Neural crest cell (in vitro differentiated cells): ENCODE measurements around the gene HBQ1. TPM values are rescaled to one million over a fixed set of nuclear protein-coding genes. Genes with fewer than 3 reads are reported as not detected.
"Not testable (repeated sequence)": the region's sequence is repeated elsewhere in the genome, so short reads cannot be mapped to it uniquely, and the experiment has no call there.

Source experiments
- DNase-seq: peaks from one replicate; pipeline ENCODE4 v3.0.0; 2021; ENCODE audit warnings: low read depth, mixed read lengths, low spot score
- H3K27ac Mint-ChIP-seq: one replicate; pipeline ENCODE4 v1.8.0; 2021; ENCODE audit warnings: mild to moderate bottlenecking, mixed read lengths; ENCODE audit not compliant: unreplicated experiment
- H3K27me3 Mint-ChIP-seq: 2 replicates; pipeline ENCODE4 v1.8.0; 2021; ENCODE audit warnings: low read depth, mild to moderate bottlenecking, mixed read lengths
- H3K36me3 Mint-ChIP-seq: 2 replicates; pipeline ENCODE4 v1.8.0; 2021; ENCODE audit warnings: low read depth, mild to moderate bottlenecking, mixed read lengths
- H3K4me1 Mint-ChIP-seq: 2 replicates; pipeline ENCODE4 v1.8.0; 2021; ENCODE audit warnings: mixed read lengths
- H3K4me3 Mint-ChIP-seq: one replicate; pipeline ENCODE4 v1.8.0; 2021; ENCODE audit warnings: mild to moderate bottlenecking, mixed read lengths
- H3K9me3 Mint-ChIP-seq: 2 replicates; pipeline ENCODE4 v1.8.0; 2021; ENCODE audit warnings: mixed read lengths
- CTCF ChIP-seq: fragments of 200-600 bp; sonication (generic); conservative IDR thresholded peaks from 2 replicates; pipeline ENCODE4 v1.5.0; 2021; ENCODE audit warnings: antibody characterized with exemption, mild to moderate bottlenecking
- total RNA-seq: library from RNA; stranded (reverse); gene quantifications from 2 replicates; pipeline ENCODE4 v1.2.1, GENCODE V29; 2021

HBQ1 gene
- total RNA-seq, 1 donor from 2014 or later, result 1.8 TPM

GRCh38 chr16:146646-147045, 33.6 kb upstream of the HBQ1 start:
- peaks cover 43% of the 10 kb centered on the region for H3K27me3 Mint-ChIP-seq
- no peak overlapping the region for H3K4me3 Mint-ChIP-seq
- H3K36me3 Mint-ChIP-seq, result no peaks in the 10 kb centered on the region
- no peak for DNase-seq
- no peaks in the 10 kb centered on the region for H3K9me3 Mint-ChIP-seq
- no peak for TF ChIP-seq CTCF
- H3K4me1 Mint-ChIP-seq, result no peaks in the 10 kb centered on the region
- no peak overlapping the region for H3K27ac Mint-ChIP-seq

- DNase-seq, result no peak
- Mint-ChIP-seq H3K4me3 (no peak overlapping the region), H3K9me3 (no peaks in the 10 kb centered on the region), H3K36me3 (no peaks in the 10 kb centered on the region), H3K27me3 (peaks cover 52% of the 10 kb centered on the region), H3K4me1 (no peaks in the 10 kb centered on the region), H3K27ac (no peak overlapping the region)
- TF ChIP-seq CTCF, result no peak
Observed at GRCh38 chr16:149024-149660, 31.1 kb upstream of the HBQ1 start.

GRCh38 chr16:152141-153128, 27.8 kb upstream of the HBQ1 start, which contains the start of gene HBZ:
Gene HBZ, plus strand, starts transcription at chr16:152644. Its CDS starts 266 bp downstream, at chr16:152910.
- Mint-ChIP-seq H3K4me1 (peaks cover 7% of the 10 kb centered on the region), H3K27me3 (peaks cover 77% of the 10 kb centered on the region), H3K36me3 (no peaks in the 10 kb centered on the region), H3K27ac (no peak within 1 kb of the TSS), H3K4me3 (peak within 1 kb of the TSS; percentile 65), H3K9me3 (no peaks in the 10 kb centered on the region)
- no peak for TF ChIP-seq CTCF
- no peak for DNase-seq

GRCh38 chr16:153129-153521, 27.1 kb upstream of the HBQ1 start:
- H3K4me3 Mint-ChIP-seq, result peak overlapping the region; percentile 54
- not testable (repeated sequence) for DNase-seq, H3K4me1 Mint-ChIP-seq, H3K9me3 Mint-ChIP-seq, H3K36me3 Mint-ChIP-seq, H3K27ac Mint-ChIP-seq
- peaks cover 83% of the 10 kb centered on the region for H3K27me3 Mint-ChIP-seq

GRCh38 chr16:153550-154216, 26.6 kb upstream of the HBQ1 start:
- H3K4me1 Mint-ChIP-seq, H3K36me3 Mint-ChIP-seq, DNase-seq, H3K27ac Mint-ChIP-seq, H3K4me3 Mint-ChIP-seq, H3K9me3 Mint-ChIP-seq: not testable (repeated sequence)
- peaks cover 81% of the 10 kb centered on the region for H3K27me3 Mint-ChIP-seq

- no peaks in the 10 kb centered on the region for H3K9me3 Mint-ChIP-seq
- TF ChIP-seq CTCF, result no peak
- H3K27ac Mint-ChIP-seq, result no peak overlapping the region
- H3K4me3 Mint-ChIP-seq, result peak overlapping the region; percentile 72
- no peak for DNase-seq
- no peaks in the 10 kb centered on the region for H3K36me3 Mint-ChIP-seq
- peaks cover 7% of the 10 kb centered on the region for H3K4me1 Mint-ChIP-seq
- H3K27me3 Mint-ChIP-seq, result peaks cover 80% of the 10 kb centered on the region
Observed at GRCh38 chr16:154217-155030, 25.8 kb upstream of the HBQ1 start.
